HL-60 (cell line): ENCODE results near the gene CYP2F1.

Experiments used
- DNase-seq, 2 experiments: peaks; one replicate each; pipeline ENCODE4 v3.0.0-alpha.2; 2010 to 2020; ENCODE audit warnings: low read depth in 1 of 2, low spot score in 1 of 2
- H3K27ac ChIP-seq: fragments of 250-450 bp; sonication (Bioruptor Pico); replicated peaks from 2 replicates; pipeline ENCODE4 v1.5.1; 2020; ENCODE audit warnings: mild to moderate bottlenecking, moderate library complexity
- H3K27me3 ChIP-seq: fragments of 250-450 bp; sonication (Bioruptor Pico); 2 replicates; pipeline ENCODE4 v1.5.1; 2021; ENCODE audit warnings: mild to moderate bottlenecking, moderate library complexity; ENCODE audit not compliant: insufficient read depth, poor library complexity, severe bottlenecking
- H3K4me3 ChIP-seq: replicated peaks from 2 replicates; pipeline ENCODE4 v1.5.1; 2011; ENCODE audit warnings: mild to moderate bottlenecking, control low read depth, low read length; ENCODE audit not compliant: insufficient read depth
- GABPA ChIP-seq: IDR thresholded peaks from 2 replicates; pipeline ENCODE4 v1.6.1; 2012; ENCODE audit warnings: low read depth
- POLR2AphosphoS5 ChIP-seq: IDR thresholded peaks from 2 replicates; pipeline ENCODE4 v1.6.1; 2012; ENCODE audit warnings: low read depth
- SPI1 ChIP-seq: IDR thresholded peaks from 2 replicates; pipeline ENCODE4 v1.6.1; 2012; ENCODE audit warnings: low read depth, mild to moderate bottlenecking, borderline replicate concordance
- long read RNA-seq: library from polyadenylated mRNA; unstranded; transcript quantifications from one replicate; pipeline ENCODE4 v2.0.0, GENCODE V29; 2020
- TF ChIP-seq, protein P1 (sequence below): IDR thresholded peaks from one replicate; pipeline ENCODE4 v1.5.1; 2011; ENCODE audit warnings: low read length, control low read depth, inconsistent platforms; ENCODE audit not compliant: insufficient read depth
- TF ChIP-seq, protein P2 (sequence below): IDR thresholded peaks from 2 replicates; pipeline ENCODE4 v1.6.1; 2012; ENCODE audit warnings: low read depth; ENCODE audit not compliant: insufficient replicate concordance

Gene CYP2F1, protein sequence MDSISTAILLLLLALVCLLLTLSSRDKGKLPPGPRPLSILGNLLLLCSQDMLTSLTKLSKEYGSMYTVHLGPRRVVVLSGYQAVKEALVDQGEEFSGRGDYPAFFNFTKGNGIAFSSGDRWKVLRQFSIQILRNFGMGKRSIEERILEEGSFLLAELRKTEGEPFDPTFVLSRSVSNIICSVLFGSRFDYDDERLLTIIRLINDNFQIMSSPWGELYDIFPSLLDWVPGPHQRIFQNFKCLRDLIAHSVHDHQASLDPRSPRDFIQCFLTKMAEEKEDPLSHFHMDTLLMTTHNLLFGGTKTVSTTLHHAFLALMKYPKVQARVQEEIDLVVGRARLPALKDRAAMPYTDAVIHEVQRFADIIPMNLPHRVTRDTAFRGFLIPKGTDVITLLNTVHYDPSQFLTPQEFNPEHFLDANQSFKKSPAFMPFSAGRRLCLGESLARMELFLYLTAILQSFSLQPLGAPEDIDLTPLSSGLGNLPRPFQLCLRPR
- long read RNA-seq = 0 reads

DNA sequence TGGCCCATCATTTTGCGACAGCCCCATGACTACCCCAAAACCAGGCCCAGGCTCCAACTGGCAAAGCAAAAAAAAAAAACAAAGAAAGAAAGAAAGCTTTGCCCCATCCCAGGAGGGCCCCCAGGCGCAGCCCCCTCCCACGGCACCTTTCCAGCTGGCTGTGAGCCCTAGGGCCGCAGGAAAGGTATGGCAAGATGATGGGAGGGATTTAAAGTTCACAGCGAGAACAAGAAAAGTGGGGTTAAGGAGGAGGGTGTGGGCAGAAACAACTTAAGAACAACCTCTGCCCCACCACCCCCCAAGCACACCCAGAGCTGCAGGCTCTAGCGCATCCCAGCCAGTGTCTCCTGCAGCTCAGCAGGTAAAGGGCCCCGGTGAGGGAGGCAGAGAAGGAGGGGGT lies at the start of gene CYP2F1:
Gene CYP2F1, plus strand, starts transcription at position 301 of the 400 bp plus-strand sequence. CDS start 1,757 bp downstream, outside the sequence.
- Histone ChIP-seq H3K27me3 (no peaks in the 10 kb centered on the region), H3K4me3 (no peak within 1 kb of the TSS), H3K27ac (no peak within 1 kb of the TSS)
- no peak for DNase-seq
- TF ChIP-seq POLR2AphosphoS5 (no peak), SPI1 (no peak), GABPA (no peak)
- TF ChIP-seq, protein P1, sequence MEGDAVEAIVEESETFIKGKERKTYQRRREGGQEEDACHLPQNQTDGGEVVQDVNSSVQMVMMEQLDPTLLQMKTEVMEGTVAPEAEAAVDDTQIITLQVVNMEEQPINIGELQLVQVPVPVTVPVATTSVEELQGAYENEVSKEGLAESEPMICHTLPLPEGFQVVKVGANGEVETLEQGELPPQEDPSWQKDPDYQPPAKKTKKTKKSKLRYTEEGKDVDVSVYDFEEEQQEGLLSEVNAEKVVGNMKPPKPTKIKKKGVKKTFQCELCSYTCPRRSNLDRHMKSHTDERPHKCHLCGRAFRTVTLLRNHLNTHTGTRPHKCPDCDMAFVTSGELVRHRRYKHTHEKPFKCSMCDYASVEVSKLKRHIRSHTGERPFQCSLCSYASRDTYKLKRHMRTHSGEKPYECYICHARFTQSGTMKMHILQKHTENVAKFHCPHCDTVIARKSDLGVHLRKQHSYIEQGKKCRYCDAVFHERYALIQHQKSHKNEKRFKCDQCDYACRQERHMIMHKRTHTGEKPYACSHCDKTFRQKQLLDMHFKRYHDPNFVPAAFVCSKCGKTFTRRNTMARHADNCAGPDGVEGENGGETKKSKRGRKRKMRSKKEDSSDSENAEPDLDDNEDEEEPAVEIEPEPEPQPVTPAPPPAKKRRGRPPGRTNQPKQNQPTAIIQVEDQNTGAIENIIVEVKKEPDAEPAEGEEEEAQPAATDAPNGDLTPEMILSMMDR = no peak
- TF ChIP-seq, protein P2, sequence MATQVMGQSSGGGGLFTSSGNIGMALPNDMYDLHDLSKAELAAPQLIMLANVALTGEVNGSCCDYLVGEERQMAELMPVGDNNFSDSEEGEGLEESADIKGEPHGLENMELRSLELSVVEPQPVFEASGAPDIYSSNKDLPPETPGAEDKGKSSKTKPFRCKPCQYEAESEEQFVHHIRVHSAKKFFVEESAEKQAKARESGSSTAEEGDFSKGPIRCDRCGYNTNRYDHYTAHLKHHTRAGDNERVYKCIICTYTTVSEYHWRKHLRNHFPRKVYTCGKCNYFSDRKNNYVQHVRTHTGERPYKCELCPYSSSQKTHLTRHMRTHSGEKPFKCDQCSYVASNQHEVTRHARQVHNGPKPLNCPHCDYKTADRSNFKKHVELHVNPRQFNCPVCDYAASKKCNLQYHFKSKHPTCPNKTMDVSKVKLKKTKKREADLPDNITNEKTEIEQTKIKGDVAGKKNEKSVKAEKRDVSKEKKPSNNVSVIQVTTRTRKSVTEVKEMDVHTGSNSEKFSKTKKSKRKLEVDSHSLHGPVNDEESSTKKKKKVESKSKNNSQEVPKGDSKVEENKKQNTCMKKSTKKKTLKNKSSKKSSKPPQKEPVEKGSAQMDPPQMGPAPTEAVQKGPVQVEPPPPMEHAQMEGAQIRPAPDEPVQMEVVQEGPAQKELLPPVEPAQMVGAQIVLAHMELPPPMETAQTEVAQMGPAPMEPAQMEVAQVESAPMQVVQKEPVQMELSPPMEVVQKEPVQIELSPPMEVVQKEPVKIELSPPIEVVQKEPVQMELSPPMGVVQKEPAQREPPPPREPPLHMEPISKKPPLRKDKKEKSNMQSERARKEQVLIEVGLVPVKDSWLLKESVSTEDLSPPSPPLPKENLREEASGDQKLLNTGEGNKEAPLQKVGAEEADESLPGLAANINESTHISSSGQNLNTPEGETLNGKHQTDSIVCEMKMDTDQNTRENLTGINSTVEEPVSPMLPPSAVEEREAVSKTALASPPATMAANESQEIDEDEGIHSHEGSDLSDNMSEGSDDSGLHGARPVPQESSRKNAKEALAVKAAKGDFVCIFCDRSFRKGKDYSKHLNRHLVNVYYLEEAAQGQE = no peak

DNA sequence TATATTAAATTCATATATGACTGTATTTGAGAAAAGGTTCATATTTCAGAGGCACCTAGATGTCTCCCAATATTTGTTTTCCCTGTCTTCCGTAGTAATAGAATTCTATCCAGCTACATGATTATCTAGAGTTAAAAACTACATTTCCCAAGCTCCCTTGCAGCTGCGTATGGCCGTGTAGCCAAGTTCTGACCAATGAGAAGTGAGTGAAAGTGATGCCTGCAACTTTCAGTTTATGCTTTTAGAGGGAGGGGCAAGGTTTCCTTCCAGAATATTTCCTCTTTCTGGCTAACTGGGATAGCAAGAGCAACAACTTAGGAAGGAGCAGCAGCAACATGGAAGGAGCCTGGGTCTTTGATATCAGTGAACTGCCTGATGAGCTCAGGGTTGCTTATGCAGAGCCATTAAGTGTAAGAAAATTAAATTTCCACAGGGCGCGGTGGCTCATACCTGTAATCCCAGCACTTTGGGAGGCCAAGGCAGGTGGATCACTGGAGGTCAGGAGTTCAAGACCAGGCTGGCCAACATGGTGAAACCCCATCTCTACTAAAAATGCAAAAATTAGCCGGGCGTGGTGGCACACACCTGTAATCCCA lies 49.2 kb upstream of the CYP2F1 start:
- TF ChIP-seq, protein P2 = no peak
- TF ChIP-seq, protein P1 = no peak
- TF ChIP-seq SPI1 = no peak
- no peak for TF ChIP-seq POLR2AphosphoS5
- no peak for TF ChIP-seq GABPA
- peaks cover 5% of the 10 kb centered on the region for H3K27me3 ChIP-seq
- no peak for DNase-seq
- H3K4me3 ChIP-seq = no peak overlapping the region
- H3K27ac ChIP-seq = no peak overlapping the region

DNA sequence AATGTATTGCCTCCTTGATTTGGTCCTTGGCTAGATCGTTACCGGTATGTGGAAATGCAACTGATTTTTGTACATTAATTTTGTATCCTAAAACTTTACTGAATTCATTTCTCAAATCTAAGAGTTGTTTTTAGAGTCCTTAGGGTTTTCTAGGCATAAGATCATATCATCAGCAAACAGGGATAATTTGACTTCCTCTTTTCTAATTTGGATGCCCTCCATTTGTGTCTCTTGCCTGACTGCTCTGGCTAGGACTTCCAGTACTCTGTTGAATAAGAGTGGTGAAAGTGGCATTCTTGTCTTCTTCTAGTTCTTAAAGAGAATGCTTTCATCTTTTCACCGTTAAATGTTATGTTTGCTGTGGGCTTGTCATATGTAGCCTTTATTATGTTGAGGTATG lies 37.9 kb upstream of the CYP2F1 start:
- Histone ChIP-seq H3K27me3 (no peaks in the 10 kb centered on the region), H3K4me3 (no peak overlapping the region), H3K27ac (no peak overlapping the region)
- no peak for DNase-seq
- no peak for TF ChIP-seq GABPA
- peak; percentile 74 for TF ChIP-seq SPI1
- TF ChIP-seq, protein P1 = no peak
- TF ChIP-seq, protein P2 = no peak
